ENCODE results near the gene MAPK8IP2.

Gene MAPK8IP2

DNA sequence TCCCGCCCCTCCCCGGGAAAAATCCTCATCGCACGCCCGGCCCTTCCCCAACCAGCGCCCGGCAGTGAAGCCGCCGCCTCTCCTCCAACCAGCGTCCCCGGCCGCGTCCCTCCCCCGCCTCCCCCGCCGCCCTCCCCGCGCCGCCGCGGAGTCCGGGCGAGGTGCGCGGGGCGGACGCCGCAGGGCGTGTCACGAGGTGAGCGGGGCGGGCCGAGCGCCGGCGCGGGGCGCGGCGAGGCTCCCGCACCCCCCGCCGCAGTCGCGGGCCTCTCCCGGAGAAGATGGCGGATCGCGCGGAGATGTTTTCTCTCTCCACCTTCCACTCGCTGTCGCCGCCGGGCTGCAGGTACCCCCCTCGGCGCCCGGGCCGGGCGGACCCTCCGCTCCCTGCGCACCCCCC lies at the start of gene MAPK8IP2:
TSS of gene MAPK8IP2 (plus strand) at position 256 of the 400 bp plus-strand sequence. CDS start at position 282, 26 bp downstream.
- peak; percentile 75 for DNase-seq (ENCODE audit: low spot score)

DNA sequence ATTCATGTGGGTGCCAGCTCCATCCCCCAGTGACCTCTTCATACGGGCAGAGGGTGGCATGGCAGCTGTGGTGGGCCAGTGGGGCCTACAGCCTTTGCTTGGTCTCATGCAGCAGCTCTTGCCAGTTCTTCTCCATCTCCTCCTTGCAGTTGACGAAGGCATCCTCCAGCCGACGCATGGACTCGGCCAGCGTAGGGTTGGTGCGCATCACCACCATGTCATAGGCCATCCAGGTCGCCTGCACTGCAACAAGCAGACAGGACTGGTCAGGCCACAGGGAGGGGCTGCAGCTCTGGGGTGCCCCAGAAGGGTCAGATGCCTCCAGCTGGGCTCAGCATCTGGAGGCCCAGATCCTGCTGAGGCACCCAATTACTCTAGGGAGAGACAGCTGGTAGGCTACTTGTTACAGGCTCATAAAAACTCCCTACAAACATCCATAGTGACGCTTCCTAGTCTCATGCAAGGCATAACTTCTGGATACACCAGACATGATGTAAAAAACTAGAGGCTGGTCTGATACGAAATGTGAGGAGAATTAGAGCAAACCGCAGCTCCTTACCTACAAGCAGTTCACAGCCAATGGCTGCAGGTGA lies 49.3 kb upstream of the MAPK8IP2 start:
- no peak for DNase-seq (ENCODE audit: low spot score)

DNA sequence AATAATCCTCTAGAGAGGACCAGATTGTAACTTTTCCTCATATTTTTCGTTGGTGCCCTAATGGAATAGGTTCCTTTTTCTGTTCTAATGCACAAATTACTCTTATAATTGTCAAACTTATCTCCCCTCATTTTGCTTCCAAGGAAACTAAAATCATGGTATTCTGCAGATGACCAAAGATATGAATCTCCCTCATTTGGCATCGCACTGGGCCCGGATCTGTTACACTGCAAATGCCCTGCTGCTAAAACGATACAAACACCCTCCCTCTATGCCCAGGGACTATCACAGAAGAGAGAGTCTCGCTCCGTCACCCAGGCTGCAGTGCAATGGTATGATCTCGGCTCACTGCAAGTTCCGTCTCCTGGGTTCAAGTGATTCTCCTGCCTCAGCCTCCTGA lies 47.3 kb upstream of the MAPK8IP2 start:
- DNase-seq (ENCODE audit: low spot score) = no peak

DNA sequence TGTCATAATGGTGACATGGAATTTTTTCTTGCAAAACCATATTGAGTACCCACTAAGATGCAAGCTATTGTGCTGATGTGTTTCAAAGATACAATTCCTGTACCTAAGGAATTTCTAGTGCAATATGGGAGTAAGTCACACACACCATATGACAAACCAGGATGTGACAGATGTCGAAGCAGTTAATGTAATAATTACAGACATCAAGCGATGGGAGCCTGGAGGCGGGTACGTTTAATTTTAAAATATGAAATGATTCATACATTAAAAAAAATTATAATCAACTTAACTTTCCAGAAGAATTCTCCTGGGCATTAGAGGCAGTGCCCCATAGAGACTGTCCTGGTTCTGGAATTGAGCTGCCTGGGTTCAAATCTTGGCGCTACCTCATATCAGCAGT lies 43.9 kb upstream of the MAPK8IP2 start:
- DNase-seq (ENCODE audit: low spot score) = no peak

DNA sequence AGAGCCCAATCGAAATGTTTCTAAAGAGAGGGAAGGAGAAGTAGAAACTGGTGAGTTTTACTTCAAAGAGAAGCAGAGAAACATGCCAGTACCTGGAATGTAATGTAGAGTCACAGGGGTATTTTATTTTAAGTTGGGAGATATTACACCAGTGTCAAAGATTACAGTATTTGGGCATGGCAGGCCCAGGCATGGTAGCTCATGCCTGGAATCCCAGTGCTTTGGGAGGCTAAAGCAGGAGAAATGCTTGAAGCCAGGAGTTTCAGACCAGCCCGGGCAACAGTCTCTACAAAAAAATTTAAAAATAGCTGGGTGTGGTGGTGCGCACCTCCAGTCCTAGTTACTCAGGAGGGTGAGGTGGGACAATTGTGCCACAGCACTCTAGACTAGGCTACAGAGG lies 40.6 kb upstream of the MAPK8IP2 start:
- DNase-seq (ENCODE audit: low spot score) = no peak

DNA sequence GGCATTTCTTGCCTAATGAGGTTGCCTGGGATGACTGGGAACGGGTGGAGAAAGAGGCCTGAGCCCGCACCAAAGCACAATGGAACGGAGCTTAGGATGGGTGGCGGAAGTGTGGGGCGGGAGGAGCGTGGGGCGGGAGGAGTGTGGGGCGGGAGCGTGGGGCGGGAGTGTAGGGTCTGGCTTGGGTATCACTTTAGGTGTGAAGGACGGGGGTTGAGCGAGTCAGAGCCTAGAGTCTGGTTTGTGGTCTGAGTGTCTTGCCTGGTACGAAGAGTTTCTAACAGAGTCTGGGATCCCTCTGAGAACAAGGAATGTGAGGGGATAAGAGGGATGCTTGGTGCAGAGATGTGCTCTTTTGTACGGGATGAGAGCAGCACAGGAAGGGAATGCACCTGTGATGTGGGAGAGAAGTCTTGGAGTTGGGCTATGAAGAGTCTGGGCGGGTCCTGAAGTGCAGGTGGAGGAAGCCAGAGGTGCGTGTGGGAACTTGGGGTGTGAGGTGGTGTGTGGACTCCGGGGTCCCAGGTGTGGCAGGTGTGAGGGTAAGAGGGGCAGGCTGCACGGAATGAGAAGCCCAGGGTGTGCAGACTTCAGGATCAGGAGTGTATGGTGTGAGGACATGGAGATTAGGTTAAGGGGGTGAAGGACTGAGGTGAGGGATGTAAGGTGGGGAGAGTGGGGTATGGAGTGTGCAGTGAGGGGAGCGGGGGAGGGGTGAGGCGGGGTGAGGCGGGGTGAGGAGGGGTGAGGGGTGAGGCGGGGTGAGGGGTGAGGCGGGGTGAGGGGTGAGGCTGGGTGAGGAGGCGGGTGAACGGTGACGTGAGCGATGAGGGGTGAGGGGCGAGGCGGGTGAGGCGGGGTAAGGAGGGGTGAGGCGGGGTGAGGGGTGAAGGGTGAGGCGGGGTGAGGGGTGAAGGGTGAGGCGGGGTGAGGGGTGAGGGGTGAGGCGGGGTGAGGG lies 38.9 kb upstream of the MAPK8IP2 start:
- DNase-seq (ENCODE audit: low spot score) = no peak

DNA sequence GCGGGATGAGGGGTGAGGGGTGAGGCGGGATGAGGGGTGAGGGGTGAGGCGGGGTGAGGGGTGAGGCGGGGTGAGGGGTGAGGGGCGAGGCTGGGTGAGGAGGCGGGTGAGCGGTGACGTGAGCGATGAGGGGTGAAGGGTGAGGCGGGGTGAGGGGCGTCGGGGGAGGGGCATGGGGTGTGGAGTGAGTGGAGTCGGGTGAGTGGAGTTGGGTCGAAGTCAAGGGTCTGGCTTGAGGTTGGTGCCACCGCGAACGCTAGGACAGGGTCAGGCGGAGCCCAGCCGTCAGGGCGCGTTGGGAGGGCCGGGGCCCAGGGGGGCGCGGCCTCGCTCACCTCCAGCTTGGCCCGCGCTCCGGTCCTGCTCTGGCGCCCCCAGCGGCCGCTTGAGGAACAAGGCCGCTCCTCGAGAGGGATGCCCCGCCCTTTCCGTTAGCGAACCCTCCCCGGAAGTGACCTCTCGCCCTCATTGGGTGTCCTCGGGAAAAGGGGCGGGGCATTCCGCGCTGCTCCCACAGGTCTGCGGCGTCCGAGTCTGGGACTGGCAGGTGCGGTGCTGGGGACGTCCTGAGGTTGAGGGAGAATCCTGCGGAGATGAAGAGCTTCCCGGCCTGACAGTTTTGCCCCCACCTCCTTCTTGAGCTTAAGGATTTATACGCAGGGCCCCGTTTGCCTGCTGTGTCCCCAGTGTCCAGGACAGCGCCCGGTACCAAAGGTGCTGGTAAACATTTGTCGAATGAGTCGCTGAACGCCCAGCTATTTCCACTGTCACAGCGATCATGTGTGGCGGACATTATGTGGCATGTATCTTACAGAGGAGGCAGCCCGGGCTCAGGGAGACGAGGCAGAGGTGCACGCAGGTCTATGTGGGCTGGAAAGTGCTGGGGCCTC lies 37.8 kb upstream of the MAPK8IP2 start, which contains the start of gene SYCE3:
TSS of gene SYCE3 (minus strand) at position 397 of the 890 bp plus-strand sequence. CDS start 6,514 bp downstream, outside the sequence.
- DNase-seq (ENCODE audit: low spot score) = peak; percentile 96

DNA sequence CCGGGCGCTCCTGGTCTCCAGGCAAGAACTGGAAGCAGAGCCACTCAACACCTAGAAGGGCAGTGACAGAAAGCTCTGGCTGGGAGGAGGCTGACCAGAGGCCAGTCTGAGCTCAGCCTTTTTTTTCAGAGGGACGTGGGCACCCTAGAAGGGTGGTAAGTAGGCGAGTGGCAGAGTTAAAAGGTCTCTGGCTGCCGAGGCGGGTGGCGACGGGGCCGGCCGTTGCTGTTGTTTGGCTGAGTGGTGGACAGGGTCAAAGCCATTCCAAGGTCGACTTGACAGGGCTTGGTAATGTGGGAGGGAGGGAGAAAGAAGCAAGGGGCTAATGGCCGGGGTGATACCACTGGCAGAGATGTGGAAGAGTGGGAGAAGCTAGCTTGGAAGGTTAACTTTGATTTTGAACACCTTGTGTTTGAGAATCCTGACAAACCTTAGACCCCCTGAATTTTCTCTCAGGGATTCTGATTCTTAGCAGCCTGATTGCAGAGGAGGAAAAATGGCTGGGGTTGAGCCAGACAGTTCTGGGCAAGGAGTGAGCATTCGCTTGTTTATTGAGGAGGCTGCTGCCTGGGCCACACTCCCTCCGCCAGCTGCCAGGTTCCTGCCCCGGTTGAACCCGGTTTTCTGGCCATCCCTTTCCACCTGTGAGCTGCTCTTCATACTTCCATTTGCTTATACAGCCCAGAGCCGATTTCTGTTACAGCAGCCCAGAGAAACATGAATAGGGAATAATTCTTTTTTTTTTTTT lies 37.0 kb upstream of the MAPK8IP2 start:
- peak; percentile 31 for DNase-seq (ENCODE audit: low spot score)

DNA sequence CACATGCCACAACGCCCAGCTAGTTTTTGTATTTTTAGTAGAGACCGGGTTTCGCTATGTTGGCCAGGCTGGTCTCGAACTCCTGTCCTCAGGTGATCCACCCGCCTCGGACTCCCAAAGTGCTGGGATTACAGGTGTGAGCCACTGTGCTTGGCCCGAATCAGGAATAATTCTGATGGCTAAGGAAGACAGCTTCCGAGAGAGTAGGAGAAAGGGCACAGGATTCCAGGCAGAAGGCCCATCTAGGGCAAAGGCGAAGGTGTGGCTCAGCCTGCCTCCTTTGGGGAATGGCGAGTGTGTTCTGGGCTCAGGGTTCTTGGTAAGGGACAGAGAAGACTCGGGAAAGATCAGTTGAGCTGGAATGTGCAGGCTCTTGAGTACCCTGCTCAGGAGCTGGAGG lies 36.3 kb upstream of the MAPK8IP2 start:
- DNase-seq (ENCODE audit: low spot score) = no peak

DNA sequence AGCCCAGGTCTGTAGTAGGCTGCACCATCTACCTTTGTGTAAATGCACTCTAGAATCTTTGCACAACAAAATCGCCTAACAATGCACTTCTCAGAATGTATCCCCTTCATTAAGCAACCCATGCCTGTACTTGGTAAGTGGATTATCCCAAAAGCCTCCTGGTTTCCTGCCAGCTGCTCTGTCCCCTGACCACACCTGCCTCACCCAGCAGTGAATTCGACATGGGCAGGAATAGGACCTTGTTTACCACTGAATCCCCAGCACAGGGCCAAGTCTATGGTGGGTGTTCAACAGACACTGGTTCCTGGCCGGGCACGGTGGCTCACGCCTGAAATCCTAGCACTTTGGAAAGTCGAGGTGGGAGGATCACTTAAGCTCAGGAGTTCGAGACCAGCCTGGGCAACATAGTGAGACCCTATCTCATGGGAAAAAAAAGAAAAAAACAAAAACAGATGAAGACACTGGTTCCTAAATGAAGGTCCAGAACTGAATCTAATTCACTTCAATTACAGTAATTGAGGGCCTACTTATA lies 32.8 kb upstream of the MAPK8IP2 start:
- no peak for DNase-seq (ENCODE audit: low spot score)

DNA sequence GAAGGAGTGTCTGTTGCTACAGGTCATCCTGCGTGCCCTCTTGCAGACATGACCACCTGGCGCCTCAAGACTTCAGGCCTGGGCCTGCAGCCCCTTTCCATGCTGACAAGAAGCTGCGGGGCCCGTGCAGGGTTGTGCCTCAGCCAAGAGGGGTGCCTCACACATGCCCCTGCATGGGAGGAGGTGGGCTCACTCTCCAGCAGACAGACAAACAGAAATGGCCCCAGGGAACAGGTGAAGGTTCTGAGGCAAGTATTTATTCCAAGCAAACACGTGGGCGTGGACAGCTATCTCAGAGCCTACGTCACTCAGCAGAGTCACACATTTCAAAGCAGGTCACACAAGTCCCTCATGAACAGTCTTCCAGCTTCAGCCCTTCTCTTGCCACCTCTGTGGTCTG lies 32.0 kb upstream of the MAPK8IP2 start:
- no peak for DNase-seq (ENCODE audit: low spot score)

DNA sequence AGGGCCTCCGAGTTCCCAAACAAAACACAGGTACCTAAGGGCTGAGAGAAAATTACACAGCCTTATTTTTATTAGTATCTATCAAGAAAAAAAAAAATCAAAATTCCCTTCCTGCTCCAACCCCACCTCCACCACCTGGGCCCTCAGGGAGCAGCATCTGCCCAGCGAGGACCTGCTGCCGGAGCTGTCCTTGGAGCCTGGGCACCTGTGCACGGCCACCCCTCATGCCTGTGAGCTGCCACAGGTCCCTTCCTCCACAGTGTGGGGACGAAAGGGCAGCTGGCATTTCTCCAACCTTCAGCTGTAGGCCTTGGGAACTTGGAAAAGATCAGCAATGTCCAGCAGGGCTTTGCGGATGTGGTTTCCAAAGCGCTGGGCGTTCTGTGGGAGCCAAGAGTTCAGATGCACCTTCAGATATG lies 31.5 kb upstream of the MAPK8IP2 start:
- no peak for DNase-seq (ENCODE audit: low spot score)

DNA sequence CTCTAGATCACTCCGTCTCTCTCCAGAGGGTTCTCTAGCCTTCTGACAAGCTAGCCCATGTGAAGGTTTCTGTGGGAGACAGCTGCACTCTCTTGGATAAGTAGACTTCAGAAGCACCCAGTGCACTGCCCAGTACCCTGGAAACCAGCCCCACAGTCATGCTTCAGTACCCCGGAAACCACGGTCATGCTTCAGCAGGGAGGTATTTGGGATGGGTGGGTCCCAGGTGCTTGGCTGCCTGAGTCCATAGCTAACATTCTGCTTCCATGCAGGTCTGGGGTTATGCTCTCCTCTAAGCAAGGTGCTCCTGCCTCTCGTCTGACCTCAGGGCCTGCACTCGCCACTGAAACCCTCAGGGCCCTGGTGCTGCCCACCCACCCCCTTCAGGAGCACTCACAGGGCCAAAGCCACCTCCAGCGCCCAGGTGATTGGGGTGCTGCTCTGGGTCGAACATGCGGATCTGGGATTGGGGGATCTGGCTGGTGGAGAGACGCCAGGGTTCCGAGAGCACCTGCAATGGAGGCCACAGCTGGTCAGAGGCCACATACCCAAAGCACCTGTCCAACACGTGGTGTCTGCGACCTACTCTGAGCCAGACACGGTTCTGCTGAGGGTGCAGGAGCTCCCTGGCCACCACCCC lies 30.6 kb upstream of the MAPK8IP2 start:
- peak; percentile 19 for DNase-seq (ENCODE audit: low spot score)

DNA sequence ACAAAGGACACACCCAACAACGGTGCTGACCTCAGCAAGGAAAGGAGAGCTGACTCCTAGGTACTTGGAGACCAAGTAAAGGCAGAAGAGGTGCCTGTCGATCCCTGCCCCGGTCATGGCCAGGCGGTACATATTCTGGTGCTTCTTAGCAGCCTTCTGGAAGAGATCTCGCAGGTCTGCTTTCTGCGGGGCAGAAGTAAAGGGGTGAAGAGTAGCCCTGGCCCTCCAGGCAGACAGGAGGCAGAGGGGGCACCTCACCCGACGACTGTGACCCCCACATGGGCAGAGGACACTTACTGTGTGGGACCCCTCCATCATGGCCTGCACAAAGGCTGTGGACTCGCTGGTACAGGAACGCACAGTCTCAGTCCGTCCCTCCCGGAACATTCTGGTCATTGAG lies 29.7 kb upstream of the MAPK8IP2 start:
- DNase-seq (ENCODE audit: low spot score) = no peak

DNA sequence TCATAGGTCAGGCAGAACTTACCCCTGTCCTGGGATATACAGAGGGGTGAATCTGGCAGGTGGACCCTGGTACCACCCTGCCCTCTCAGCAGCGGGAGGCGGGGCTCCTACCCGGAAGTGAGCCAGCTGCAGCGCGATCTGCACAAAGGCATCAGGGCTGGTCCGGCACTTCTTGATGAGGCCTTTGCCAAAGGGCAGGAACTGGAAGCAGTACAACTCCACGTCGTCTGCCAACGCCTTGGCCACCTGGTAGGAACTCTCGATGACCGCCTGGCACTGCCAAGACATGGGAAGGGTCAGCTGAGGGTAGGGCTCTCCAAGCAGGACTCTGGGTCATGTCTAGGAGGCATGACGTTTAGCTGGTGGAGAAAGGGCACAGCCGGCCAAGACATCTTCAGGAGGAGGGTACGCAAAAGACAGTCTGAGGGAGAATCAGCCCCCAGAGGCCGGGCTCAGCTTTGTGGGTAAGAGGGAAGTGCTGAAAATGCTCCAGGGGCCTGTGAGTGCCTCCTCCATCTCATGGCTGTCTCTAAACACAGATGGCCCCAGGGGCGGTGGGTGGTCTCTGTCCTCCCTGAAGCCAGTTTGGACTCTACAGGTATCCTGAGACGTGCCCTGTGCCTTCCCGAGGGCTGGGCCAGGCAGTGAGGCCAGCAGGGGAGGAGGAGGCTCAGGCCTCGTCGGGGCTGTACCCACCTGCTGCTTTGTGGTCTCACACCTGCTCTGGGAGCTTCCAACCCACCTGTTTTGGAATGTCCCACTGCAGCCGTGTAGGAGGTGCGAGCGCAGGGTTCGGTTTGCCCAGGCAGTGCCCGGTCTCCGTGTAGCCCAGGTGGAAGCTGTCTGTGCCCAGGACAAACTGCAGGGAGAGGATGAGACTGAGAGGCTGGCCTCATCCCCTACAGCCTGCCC lies 29.1 kb upstream of the MAPK8IP2 start:
- DNase-seq (ENCODE audit: low spot score) = no peak

DNA sequence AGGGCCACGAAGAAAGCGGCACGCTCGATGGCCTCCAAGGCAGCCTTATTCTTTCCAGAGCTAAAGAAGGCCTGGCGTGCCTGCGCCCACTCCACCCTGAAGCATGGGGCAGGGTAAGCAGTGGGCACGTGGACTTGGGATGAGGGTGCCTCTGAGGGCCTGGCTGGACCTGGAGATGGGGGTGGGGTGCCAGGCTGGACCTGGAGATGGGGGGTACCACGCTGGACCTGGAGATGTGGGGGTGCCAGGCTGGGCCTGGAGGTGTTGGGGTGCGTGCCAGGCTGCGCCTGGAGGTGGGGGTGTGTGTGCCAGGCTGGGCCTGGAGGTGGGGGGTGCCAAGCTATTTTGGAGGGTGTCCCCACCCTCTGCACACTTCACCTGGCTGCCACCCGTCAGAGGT lies 27.6 kb upstream of the MAPK8IP2 start:
- no peak for DNase-seq (ENCODE audit: low spot score)

DNA sequence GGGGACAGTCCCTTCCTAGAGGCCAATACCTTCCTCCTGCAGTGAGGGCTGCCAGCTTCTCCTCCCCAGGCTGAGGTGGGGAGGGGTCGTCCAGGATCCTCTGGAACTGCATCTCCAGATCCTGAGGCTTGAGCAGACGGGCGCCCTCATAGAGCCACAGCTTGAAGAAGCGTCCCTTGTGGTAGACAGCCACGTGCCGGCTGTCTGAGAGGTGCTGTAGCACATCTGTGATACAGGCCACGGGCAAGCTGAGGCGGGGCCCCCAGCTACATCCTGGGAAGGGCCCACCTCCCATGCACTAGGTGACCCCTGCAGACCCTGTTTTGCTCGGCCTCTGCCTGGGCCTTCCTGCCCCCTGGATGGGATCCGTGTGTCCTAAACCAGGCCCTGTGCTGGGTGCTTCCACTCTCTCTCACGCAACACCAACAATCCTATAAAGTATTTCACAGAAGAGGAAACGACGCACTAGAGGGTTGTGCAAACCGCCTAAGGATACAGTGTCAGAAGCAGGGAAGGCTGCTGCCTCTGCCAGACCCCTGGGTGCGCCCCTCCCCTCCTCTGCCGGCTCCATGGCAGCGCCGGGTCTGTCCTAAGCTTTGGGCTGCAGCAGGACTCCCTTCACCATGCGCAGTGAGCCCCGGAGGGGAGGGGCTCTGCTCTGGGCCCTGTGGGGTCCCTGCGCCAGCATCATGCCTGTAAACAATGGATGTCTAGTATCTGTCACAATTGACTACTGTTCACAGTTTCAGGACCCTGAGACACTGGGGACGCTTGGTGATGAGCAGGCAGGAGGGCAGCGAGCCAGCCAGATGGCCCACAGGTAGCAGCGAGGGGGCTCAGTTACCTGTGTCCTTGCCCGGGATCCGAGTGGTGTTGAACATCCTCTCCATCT lies 26.9 kb upstream of the MAPK8IP2 start:
- DNase-seq (ENCODE audit: low spot score) = no peak

DNA sequence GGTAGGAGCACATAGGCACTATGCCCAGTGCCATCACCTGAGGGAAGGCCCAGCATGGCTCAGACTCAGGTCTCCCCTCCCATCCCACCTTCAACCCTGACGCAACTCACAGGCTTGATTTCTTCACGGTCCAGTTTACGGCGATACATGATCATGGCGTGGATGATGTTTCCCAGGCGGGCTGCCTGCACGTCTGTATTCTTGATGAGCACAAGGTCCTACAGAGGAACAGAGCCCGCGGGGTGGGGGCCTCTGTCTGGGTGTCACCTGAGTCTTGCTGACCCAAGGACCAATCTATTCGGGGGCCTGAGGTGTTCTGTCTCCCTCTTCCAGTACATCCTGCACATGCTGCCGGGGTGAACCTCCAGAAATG lies 26.2 kb upstream of the MAPK8IP2 start:
- DNase-seq (ENCODE audit: low spot score) = no peak

Measured in iPS-NIHi11 (cell line).